ENCODE data around the gene ISYNA1. TPM values are rescaled to one million over a fixed set of nuclear protein-coding genes. Genes with fewer than 3 reads are reported as not detected.

Gene ISYNA1
- total and polyA plus RNA-seq, 2 of the 8 experiments (the other 6 are each of a cell fraction or from before 2014, with no cell fraction given) = 207 to 264 TPM

DNA sequence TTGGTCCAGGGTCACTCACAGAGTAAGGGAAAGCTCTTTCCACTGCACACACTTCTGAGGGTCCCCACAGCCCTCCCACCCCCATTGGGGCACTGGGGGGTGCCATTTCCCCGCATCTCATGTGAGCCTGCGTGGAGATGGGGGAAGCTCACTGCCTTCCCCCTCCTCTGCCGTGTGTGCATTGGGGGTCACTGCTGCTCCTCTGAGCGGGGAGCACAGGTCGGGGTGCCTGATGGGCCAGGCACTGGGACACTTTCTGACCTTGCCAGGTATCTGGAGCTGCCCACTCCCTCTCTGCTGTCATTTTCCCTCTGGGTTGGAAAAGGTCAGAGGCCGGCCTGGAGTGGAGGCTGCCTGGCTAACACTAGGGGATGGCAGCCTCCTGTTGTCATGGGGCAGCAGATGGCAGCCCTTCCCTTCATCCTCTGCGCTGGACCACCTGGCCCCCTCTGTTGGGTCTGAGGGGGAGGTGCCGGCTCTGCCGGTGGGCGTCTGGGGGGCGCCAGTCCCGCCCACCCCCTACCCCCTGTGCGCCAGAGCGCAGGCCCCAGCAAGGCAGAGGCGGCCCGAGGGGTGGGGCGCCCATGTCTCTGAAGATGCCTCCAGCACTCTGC is 9.7 kb downstream of the ISYNA1 start:
- Histone ChIP-seq H3K14ac (ENCODE audit: insufficient read length) (no peak overlapping the region), H3K4me1 (replicated peaks in 1 of 4; ENCODE audit: control insufficient read depth in 3 of 4, insufficient read depth in 4 of 4, low read length in 3 of 4) (peaks cover 0 to 51% (median 34%) of the 10 kb centered on the region in 4 experiments; a peak in 6 of 7 replicates), H4K5ac (ENCODE audit: insufficient read length, low read depth, low read length) (peak overlapping the region; percentile 18), H3K4ac (replicated peaks; ENCODE audit: insufficient read length, low read depth, low read length) (no peak overlapping the region), H3K79me2 (ENCODE audit: control insufficient read depth in 1 of 2, insufficient read depth in 2 of 2, low read length in 2 of 2) (no peaks in the 10 kb centered on the region), H3K4me2 (ENCODE audit: insufficient read depth in 1 of 2, low read depth in 2 of 2, low read length in 2 of 2) (peak overlapping the region; percentile 68 to 76), H3K56ac (replicated peaks; ENCODE audit: insufficient read length, low read depth, low read length) (no peak overlapping the region), H3K79me1 (ENCODE audit: low read depth, low read length) (peaks cover 3% of the 10 kb centered on the region; the same call in 1 of the 2 replicates), H3K23me2 (ENCODE audit: low read depth, low read length) (peaks cover 10% of the 10 kb centered on the region; the same call in 1 of the 2 replicates), H2BK5ac (ENCODE audit: low read depth, low read length) (no peak overlapping the region), H4K20me1 (replicated peaks in 1 of 2; ENCODE audit: control insufficient read depth in 1 of 2, insufficient read depth in 2 of 2, low read length in 2 of 2) (peaks cover 4 to 14% of the 10 kb centered on the region in 2 experiments), H2BK15ac (ENCODE audit: low read length) (no peak overlapping the region), H2AFZ (ENCODE audit: low read length) (no peak overlapping the region), H4K91ac (replicated peaks; ENCODE audit: insufficient read length, low read length) (peak overlapping the region; percentile 65), H3K9me3 (ENCODE audit: insufficient read depth in 2 of 2, low read depth in 1 of 2, low read length in 1 of 2) (no peaks in the 10 kb centered on the region), H3K27ac (ENCODE audit: low read depth, low read length) (no peak overlapping the region), H3K4me3 (ENCODE audit: extremely low read depth in 1 of 4, insufficient read depth in 2 of 4, low read depth in 3 of 4, low read length in 4 of 4) (peak overlapping the region in 2 of 4 experiments; percentile 48 to 70; a peak in 3 of 8 replicates), H2AK5ac (ENCODE audit: low read depth, low read length) (peak overlapping the region; percentile 7; the same call in 1 of the 2 replicates), H2BK120ac (replicated peaks; ENCODE audit: low read depth, low read length) (no peak overlapping the region), H3K27me3 (replicated peaks in 1 of 4; ENCODE audit: control insufficient read depth in 3 of 4, extremely low read depth in 1 of 4, insufficient read depth in 3 of 4, low read length in 3 of 4) (no peaks in the 10 kb centered on the region; a peak in 1 of 7 replicates), H2BK20ac (ENCODE audit: low read length) (no peak overlapping the region), H3K9ac (replicated peaks in 1 of 4; ENCODE audit: extremely low read depth in 1 of 4, low read depth in 3 of 4, low read length in 3 of 4) (no peak overlapping the region), H4K8ac (ENCODE audit: extremely low read depth, insufficient read depth, low read length) (peak overlapping the region; percentile 85; the same call in 1 of the 2 replicates), H3K23ac (ENCODE audit: insufficient read length) (no peak overlapping the region), H3K36me3 (ENCODE audit: control insufficient read depth in 2 of 4, insufficient read depth in 4 of 4, low read length in 3 of 4) (no peaks in the 10 kb centered on the region), H2BK12ac (ENCODE audit: low read depth, low read length) (no peak overlapping the region), H3K18ac (ENCODE audit: extremely low read depth, low read length) (no peak overlapping the region)
- no peak for TF ChIP-seq GTF2F1 (IDR thresholded peaks at IDR 0.05; ENCODE audit: borderline replicate concordance, low read depth, low read length)
- no peak for TF ChIP-seq HDAC6 (IDR thresholded peaks at IDR 0.05; ENCODE audit: low read depth, low read length)
- TF ChIP-seq KDM4A (IDR thresholded peaks at IDR 0.05; ENCODE audit: low read depth, low read length, severe bottlenecking) = no peak
- no peak for TF ChIP-seq BCL11A (IDR thresholded peaks at IDR 0.05; ENCODE audit: low read depth in 2 of 2, low read length in 2 of 2)
- TF ChIP-seq BACH1 (IDR thresholded peaks at IDR 0.05; ENCODE audit: low read length) = no peak
- 46% methylated on average over 12 of the region's 17 CpGs; no CpG with 5 or more reads in 1 of the 2 experiments for WGBS, 2 experiments (ENCODE audit: extremely low coverage in 1 of 2, insufficient coverage in 1 of 2, insufficient read length in 1 of 2, insufficient replicate concordance in 2 of 2, low coverage in 1 of 2, low lambda C conversion rate in 2 of 2, missing lambda C conversion rate in 1 of 2)
- ChIA-PET POLR2A (ENCODE audit: partially characterized antibody) (interaction anchor here (1.0 to 2.3 kb wide), 4 partner anchors 11 to 106 kb away, joined by 4 to 26 read pairs (median 4); partner anchors contain the start of genes LSM4 and SSBP4), CTCF (ENCODE audit: partially characterized antibody) (interaction anchor here (0.6 to 2.8 kb wide), 6 partner anchors 9 to 119 kb away, joined by 3 to 14 read pairs (median 4); partner anchors contain the start of gene SSBP4)
- FAIRE-seq (no peak), DNase-seq (ENCODE audit: low read depth in 1 of 2, low spot score in 2 of 2) (no peak)
